IMR-90 (cell line): Measurements from ENCODE around the gene P2RY2. TPM values are rescaled to one million over a fixed set of nuclear protein-coding genes. Genes with fewer than 3 reads are reported as not detected.

Source experiments
- ATAC-seq: fragments of 200-7000 bp; cut with Tn5 transposase; 2 replicates; pipeline ENCODE4 v1.9.1; 2020; ENCODE audit warnings: low read depth, mild to moderate bottlenecking, moderate library complexity
- BruUV-seq: library from RNA; stranded (reverse); fragments of 400-500 nt; replicated peaks from 2 replicates; lab custom pipeline; 2021; lab: Mats Ljungman, UMichigan
- CTCF ChIA-PET: fragments of 300-600 bp; formaldehyde crosslinking; extraction: SDS; loops from one replicate; lab custom pipeline; 2021; ENCODE audit warnings: antibody characterized with exemption; lab: Yijun Ruan, JAX
- POLR2A ChIA-PET: fragments of 300-600 bp; sonication (Branson Sonifier 250); formaldehyde crosslinking; loops from one replicate; lab custom pipeline; 2022; ENCODE audit warnings: antibody characterized with exemption; ENCODE audit not compliant: unreplicated experiment; lab: Charles Lee
- DNase-seq: peaks from one replicate; pipeline ENCODE4 v3.0.0; 2013
- H2AFZ ChIP-seq: replicated peaks from 2 replicates; pipeline ENCODE3; 2013; ENCODE audit warnings: low read length, mild to moderate bottlenecking; ENCODE audit not compliant: poor library complexity
- H2AK5ac ChIP-seq: 2 replicates; pipeline ENCODE4 v1.6.1; 2013; ENCODE audit warnings: low read depth, low read length, inconsistent platforms
- H2AK9ac ChIP-seq: replicated peaks from 2 replicates; pipeline ENCODE3; 2013; ENCODE audit warnings: mild to moderate bottlenecking, low read depth, low read length, moderate library complexity; ENCODE audit not compliant: poor library complexity
- H2BK120ac ChIP-seq: 2 replicates; pipeline ENCODE4 v1.6.1; 2013; ENCODE audit warnings: low read depth, low read length, inconsistent platforms
- H2BK15ac ChIP-seq: 3 replicates; pipeline ENCODE4 v1.6.1; 2013; ENCODE audit warnings: low read depth, low read length, inconsistent platforms
- H2BK20ac ChIP-seq: 2 replicates; pipeline ENCODE4 v1.6.1; 2013; ENCODE audit warnings: low read depth, mild to moderate bottlenecking, inconsistent platforms, low read length, moderate library complexity
- H2BK5ac ChIP-seq: 2 replicates; pipeline ENCODE4 v1.6.1; 2013; ENCODE audit warnings: mild to moderate bottlenecking, low read depth, low read length, inconsistent platforms; ENCODE audit not compliant: poor library complexity, severe bottlenecking
- H3K14ac ChIP-seq: replicated peaks from 2 replicates; pipeline ENCODE4 v1.6.1; 2013; ENCODE audit warnings: low read depth, low read length, inconsistent platforms
- H3K18ac ChIP-seq: 2 replicates; pipeline ENCODE4 v1.6.1; 2013; ENCODE audit warnings: low read depth, low read length, control low read depth
- H3K23ac ChIP-seq: 2 replicates; pipeline ENCODE4 v1.6.1; 2013; ENCODE audit warnings: low read depth, low read length, inconsistent platforms
- H3K27ac ChIP-seq: 2 replicates; pipeline ENCODE4 v1.5.1; 2013; ENCODE audit warnings: mild to moderate bottlenecking, control low read depth, low read length; ENCODE audit not compliant: insufficient read depth
- H3K27me3 ChIP-seq: 2 replicates; pipeline ENCODE4 v1.6.1; 2013; ENCODE audit warnings: low read length; ENCODE audit not compliant: control insufficient read depth, insufficient read depth
- H3K36me3 ChIP-seq: 2 replicates; pipeline ENCODE4 v1.6.1; 2013; ENCODE audit warnings: low read length, mixed read lengths; ENCODE audit not compliant: control insufficient read depth, insufficient read depth
- H3K4ac ChIP-seq: 2 replicates; pipeline ENCODE4 v1.6.1; 2013; ENCODE audit warnings: low read depth, low read length, inconsistent platforms
- H3K4me1 ChIP-seq: 2 replicates; pipeline ENCODE4 v1.6.1; 2013; ENCODE audit warnings: low read length, mixed read lengths; ENCODE audit not compliant: control insufficient read depth, insufficient read depth
- H3K4me2 ChIP-seq: 2 replicates; pipeline ENCODE4 v1.6.1; 2013; ENCODE audit warnings: low read depth, mild to moderate bottlenecking, control low read depth, low read length, moderate library complexity
- H3K4me3 ChIP-seq: 2 replicates; pipeline ENCODE4 v1.5.1; 2013; ENCODE audit warnings: low read depth, mild to moderate bottlenecking, control low read depth, low read length, moderate library complexity; ENCODE audit not compliant: insufficient read depth
- H3K56ac ChIP-seq: 2 replicates; pipeline ENCODE4 v1.6.1; 2013; ENCODE audit warnings: low read length, inconsistent platforms; ENCODE audit not compliant: insufficient read depth; ENCODE audit errors: extremely low read depth
- H3K79me1 ChIP-seq, 2 experiments: 2 replicates each; pipeline ENCODE4 v1.6.1; 2013; ENCODE audit warnings: low read length in 2 of 2, inconsistent platforms in 1 of 2, low read depth in 1 of 2
- H3K9ac ChIP-seq: 2 replicates; pipeline ENCODE4 v1.6.1; 2013; ENCODE audit warnings: low read depth, low read length, control low read depth
- H3K9me1 ChIP-seq: 2 replicates; pipeline ENCODE4 v1.6.1; 2013; ENCODE audit warnings: low read length, inconsistent platforms; ENCODE audit not compliant: insufficient read depth
- H3K9me3 ChIP-seq: 2 replicates; pipeline ENCODE4 v1.6.1; 2013; ENCODE audit warnings: low read length; ENCODE audit not compliant: control insufficient read depth, insufficient read depth
- H4K20me1 ChIP-seq: 2 replicates; pipeline ENCODE4 v1.6.1; 2013; ENCODE audit warnings: low read length, inconsistent platforms; ENCODE audit not compliant: insufficient read depth
- H4K5ac ChIP-seq: 2 replicates; pipeline ENCODE4 v1.6.1; 2013; ENCODE audit warnings: mild to moderate bottlenecking, low read depth, low read length, control low read depth
- H4K8ac ChIP-seq, 2 experiments: 2 replicates each; pipeline ENCODE4 v1.6.1; 2013; ENCODE audit warnings: low read depth in 2 of 2, low read length in 2 of 2, control low read depth in 1 of 2, inconsistent platforms in 1 of 2
- H4K91ac ChIP-seq: 2 replicates; pipeline ENCODE4 v1.6.1; 2013; ENCODE audit warnings: low read depth, low read length, inconsistent platforms; ENCODE audit not compliant: insufficient read depth
- BHLHE40 ChIP-seq: fragments of 150-350 bp; IDR thresholded peaks from 2 replicates; pipeline ENCODE4 v1.6.1; 2016; ENCODE audit warnings: mild to moderate bottlenecking, low read depth, low read length
- CHD1 ChIP-seq: IDR thresholded peaks from 2 replicates; pipeline ENCODE4 v1.6.1; 2012; ENCODE audit warnings: low read depth, low read length, improper control_type of control experiment
- MAFK ChIP-seq: IDR thresholded peaks from 2 replicates; pipeline ENCODE4 v1.6.1; 2012; ENCODE audit warnings: low read depth, low read length, improper control_type of control experiment
- MAZ ChIP-seq: IDR thresholded peaks from 2 replicates; pipeline ENCODE4 v1.6.1; 2012; ENCODE audit warnings: low read depth, mild to moderate bottlenecking, low read length, improper control_type of control experiment, moderate library complexity, borderline replicate concordance
- NFE2L2 ChIP-seq: fragments of 150-350 bp; IDR thresholded peaks from 2 replicates; pipeline ENCODE4 v1.6.1; 2016; ENCODE audit warnings: low read depth, mild to moderate bottlenecking, low read length
- POLR2A ChIP-seq: IDR thresholded peaks from 2 replicates; pipeline ENCODE4 v1.6.1; 2012; ENCODE audit warnings: mild to moderate bottlenecking, low read depth, low read length
- RAD21 ChIP-seq: IDR thresholded peaks from 2 replicates; pipeline ENCODE4 v1.6.1; 2012; ENCODE audit warnings: low read length, improper control_type of control experiment
- RFX5 ChIP-seq: IDR thresholded peaks from 2 replicates; pipeline ENCODE4 v1.8.0; 2012; ENCODE audit warnings: low read depth, mild to moderate bottlenecking, low read length, moderate library complexity
- WGBS, 2 experiments: methylation state at CpG; one replicate each; pipeline versions ENCODE4 v1.1.5 to v1.1.7; 2013; ENCODE audit warnings: missing lambda C conversion rate in 2 of 2; ENCODE audit not compliant: insufficient read length in 1 of 2; ENCODE audit errors: extremely low coverage in 2 of 2; 5-methylcytosine and 5-hydroxymethylcytosine counted together
- dilution Hi-C: fragments of 300-500 bp; cut with HindIII; formaldehyde crosslinking; loops from one replicate; pipeline ENCODE4 v1.14.3; 2018; ENCODE audit warnings: low sequenced_read_pairs; ENCODE audit not compliant: unreplicated experiment
- in situ Hi-C: fragments of 300-500 bp; cut with MboI; formaldehyde crosslinking; loops from 3 replicates; pipeline ENCODE4 v1.14.3; 2019; ENCODE audit warnings: low sequenced_read_pairs, inconsistent platforms, mixed read lengths
- intact Hi-C: fragments of 100-400 bp; cut with micrococcal nuclease; formaldehyde crosslinking; loops from 2 replicates; pipeline ENCODE4 v1.10.0; 2022
- polyA plus RNA-seq, 3 experiments: library from polyadenylated mRNA; depleted of rRNA; stranded (reverse); fragments of >200 nt; gene quantifications; 2 replicates each; pipeline ENCODE4 v1.2.3, GENCODE V29; 2012; ENCODE audit warnings: low replicate concordance in 1 of 3
- total RNA-seq: library from RNA; depleted of rRNA; stranded (reverse); fragments of >200 nt; gene quantifications from 2 replicates; pipeline ENCODE4 v1.2.3, GENCODE V29; 2012
- TF ChIP-seq, protein P1 (sequence below): conservative IDR thresholded peaks from 2 replicates; pipeline ENCODE4 v1.5.1; 2012; ENCODE audit warnings: mild to moderate bottlenecking, low read depth, low read length, improper control_type of control experiment

Gene P2RY2
- total and polyA plus RNA-seq, 2 of the 4 experiments (the other 2 are of a cell fraction): not detected

DNA sequence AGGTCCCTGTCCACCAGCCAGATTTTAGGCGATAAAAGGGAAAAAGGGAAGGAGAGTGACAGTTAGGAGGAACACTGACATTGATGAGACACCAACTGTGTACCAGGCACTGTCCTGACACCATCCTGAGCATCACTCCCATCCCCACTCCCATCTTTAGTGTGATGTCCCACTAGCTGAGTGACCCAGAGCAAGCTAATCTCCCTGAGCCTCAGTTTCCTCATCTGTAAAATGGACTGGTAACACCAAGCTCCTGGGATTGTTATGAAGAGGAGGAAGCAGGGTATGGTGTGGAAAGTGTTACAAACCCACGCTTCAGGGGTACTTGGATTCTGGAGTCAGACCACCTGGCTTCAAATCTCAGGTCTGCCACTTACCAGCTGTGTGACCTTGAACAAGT, 45.6 kb downstream of the P2RY2 start:
- no peak overlapping the region for H3K23ac ChIP-seq
- H3K4ac ChIP-seq: no peak overlapping the region
- no peak overlapping the region for H3K4me2 ChIP-seq
- intact Hi-C loops (no loop called here), dilution Hi-C loops (no loop called here), in situ Hi-C loops (no loop called here)
- ChIA-PET POLR2A (no interaction called here), CTCF (interaction anchor here (1.7 kb wide), 1 partner anchor 26 kb away, joined by 4 read pairs; no protein-coding TSS in a partner anchor)
- no peak overlapping the region; the same call in 1 of the 2 replicates for H2AK5ac ChIP-seq
- no peaks in the 10 kb centered on the region for H4K20me1 ChIP-seq
- H3K27ac ChIP-seq: no peak overlapping the region
- no peak overlapping the region for H2BK20ac ChIP-seq
- H3K9ac ChIP-seq: no peak overlapping the region
- peaks cover 39% of the 10 kb centered on the region for H3K27me3 ChIP-seq
- H3K14ac ChIP-seq: no peak overlapping the region
- ATAC-seq (no peak), DNase-seq (no peak)
- no peak overlapping the region for H4K91ac ChIP-seq
- H3K18ac ChIP-seq: no peak overlapping the region
- no peaks in the 10 kb centered on the region for H3K9me3 ChIP-seq
- no peak overlapping the region for H4K8ac ChIP-seq
- H2BK5ac ChIP-seq: no peak overlapping the region
- H3K79me1 ChIP-seq: no peaks in the 10 kb centered on the region
- peak overlapping the region; percentile 26 for H2AFZ ChIP-seq
- H3K36me3 ChIP-seq: no peaks in the 10 kb centered on the region
- H2BK15ac ChIP-seq: no peak overlapping the region
- no peak overlapping the region for H2BK120ac ChIP-seq
- no peak overlapping the region for H3K4me3 ChIP-seq
- H3K4me1 ChIP-seq: peaks cover 3% of the 10 kb centered on the region
- 100% methylated on average over 1 of the region's 2 CpGs; no CpG with 5 or more reads in 1 of the 2 experiments for WGBS, 2 experiments
- H3K56ac ChIP-seq: no peak overlapping the region
- H4K5ac ChIP-seq: no peak overlapping the region
- peaks cover 3% of the 10 kb centered on the region; the same call in 1 of the 2 replicates for H3K9me1 ChIP-seq
- no peak overlapping the region for H2AK9ac ChIP-seq
- BruUV-seq: no TSS peak
- TF ChIP-seq, protein P1, sequence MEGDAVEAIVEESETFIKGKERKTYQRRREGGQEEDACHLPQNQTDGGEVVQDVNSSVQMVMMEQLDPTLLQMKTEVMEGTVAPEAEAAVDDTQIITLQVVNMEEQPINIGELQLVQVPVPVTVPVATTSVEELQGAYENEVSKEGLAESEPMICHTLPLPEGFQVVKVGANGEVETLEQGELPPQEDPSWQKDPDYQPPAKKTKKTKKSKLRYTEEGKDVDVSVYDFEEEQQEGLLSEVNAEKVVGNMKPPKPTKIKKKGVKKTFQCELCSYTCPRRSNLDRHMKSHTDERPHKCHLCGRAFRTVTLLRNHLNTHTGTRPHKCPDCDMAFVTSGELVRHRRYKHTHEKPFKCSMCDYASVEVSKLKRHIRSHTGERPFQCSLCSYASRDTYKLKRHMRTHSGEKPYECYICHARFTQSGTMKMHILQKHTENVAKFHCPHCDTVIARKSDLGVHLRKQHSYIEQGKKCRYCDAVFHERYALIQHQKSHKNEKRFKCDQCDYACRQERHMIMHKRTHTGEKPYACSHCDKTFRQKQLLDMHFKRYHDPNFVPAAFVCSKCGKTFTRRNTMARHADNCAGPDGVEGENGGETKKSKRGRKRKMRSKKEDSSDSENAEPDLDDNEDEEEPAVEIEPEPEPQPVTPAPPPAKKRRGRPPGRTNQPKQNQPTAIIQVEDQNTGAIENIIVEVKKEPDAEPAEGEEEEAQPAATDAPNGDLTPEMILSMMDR: no peak
- TF ChIP-seq MAZ (no peak), CHD1 (no peak), RFX5 (no peak), MAFK (no peak), NFE2L2 (no peak), RAD21 (no peak), POLR2A (no peak), BHLHE40 (no peak)
